ENCODE results near the gene CELF6.

GRCh38 chr15:72242775-72243370 lies 77.1 kb downstream of the CELF6 start:
- no peak for TF ChIP-seq CTCF (IDR thresholded peaks at IDR 0.05)
- no peak for TF ChIP-seq EP300 (IDR thresholded peaks at IDR 0.05)

All from gastroesophageal sphincter (tissue), 3 donors.